HG03575 (cell line): ENCODE results near the gene RCOR3.
"Not testable (repeated sequence)": the region's sequence is repeated elsewhere in the genome, so short reads cannot be mapped to it uniquely, and the experiment has no call there.

Experiments
- ATAC-seq: cut with Tn5 transposase; IDR thresholded peaks from one replicate; pipeline ENCODE4 v1.9.1; 2021; ENCODE audit not compliant: unreplicated experiment, insufficient number of reproducible peaks, low FRiP score; ENCODE audit errors: extremely low read depth

The RCOR3 gene

GRCh38 chr1:211258756-211259637 is at the start of gene RCOR3:
Gene RCOR3 (plus strand): TSS chr1:211259366. CDS start chr1:211259561, 195 bp downstream.
- no peak for ATAC-seq

DNA sequence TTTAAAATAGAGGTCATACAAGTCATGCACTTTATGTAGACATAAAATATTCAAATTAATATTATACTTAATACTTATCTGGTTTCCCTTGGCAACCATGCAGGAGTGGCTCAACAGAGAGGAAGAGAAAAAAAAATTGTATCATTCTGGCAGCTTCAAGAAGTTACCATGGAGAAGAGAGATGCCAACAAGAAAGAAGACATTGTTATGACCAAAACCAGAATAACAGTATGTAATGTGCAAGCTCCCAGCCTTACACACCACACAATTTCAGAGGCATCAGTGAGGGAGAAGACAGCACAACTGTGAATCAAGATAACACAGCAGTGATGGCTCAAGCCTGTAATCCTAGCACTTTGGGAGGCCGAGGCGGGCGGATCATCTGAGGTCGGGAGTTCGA is 49.1 kb upstream of the RCOR3 start:
- ATAC-seq, result no peak

DNA sequence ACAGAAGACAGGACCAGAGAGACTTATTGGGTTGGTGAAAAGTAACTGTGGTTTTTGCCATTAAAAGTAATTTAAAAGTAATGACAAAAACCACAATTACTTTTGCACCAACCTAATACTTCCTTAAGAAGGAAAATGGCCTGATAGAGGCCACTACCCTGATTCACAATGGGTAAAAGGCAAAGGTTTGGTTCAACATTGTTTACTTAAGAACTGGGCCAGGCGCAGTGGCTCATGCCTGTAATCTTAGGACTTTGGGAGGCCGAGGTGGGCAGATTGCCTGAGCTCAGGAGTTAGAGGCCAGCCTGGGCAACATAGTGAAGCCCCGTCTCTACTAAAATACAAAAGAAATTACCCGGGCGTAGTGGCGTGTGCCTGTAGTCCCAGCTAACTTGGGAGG is 48.2 kb upstream of the RCOR3 start:
- no peak for ATAC-seq

GRCh38 chr1:211213702-211214101 is 45.5 kb upstream of the RCOR3 start:
- ATAC-seq, result no peak

- no peak for ATAC-seq
These were observed 43.6 kb upstream of the RCOR3 start for GRCh38 chr1:211215577-211215976.

- no peak for ATAC-seq
These were observed 41.8 kb upstream of the RCOR3 start for GRCh38 chr1:211217392-211217791.

- not testable (repeated sequence) for ATAC-seq
These were observed 36.5 kb upstream of the RCOR3 start for GRCh38 chr1:211222469-211223234.

DNA sequence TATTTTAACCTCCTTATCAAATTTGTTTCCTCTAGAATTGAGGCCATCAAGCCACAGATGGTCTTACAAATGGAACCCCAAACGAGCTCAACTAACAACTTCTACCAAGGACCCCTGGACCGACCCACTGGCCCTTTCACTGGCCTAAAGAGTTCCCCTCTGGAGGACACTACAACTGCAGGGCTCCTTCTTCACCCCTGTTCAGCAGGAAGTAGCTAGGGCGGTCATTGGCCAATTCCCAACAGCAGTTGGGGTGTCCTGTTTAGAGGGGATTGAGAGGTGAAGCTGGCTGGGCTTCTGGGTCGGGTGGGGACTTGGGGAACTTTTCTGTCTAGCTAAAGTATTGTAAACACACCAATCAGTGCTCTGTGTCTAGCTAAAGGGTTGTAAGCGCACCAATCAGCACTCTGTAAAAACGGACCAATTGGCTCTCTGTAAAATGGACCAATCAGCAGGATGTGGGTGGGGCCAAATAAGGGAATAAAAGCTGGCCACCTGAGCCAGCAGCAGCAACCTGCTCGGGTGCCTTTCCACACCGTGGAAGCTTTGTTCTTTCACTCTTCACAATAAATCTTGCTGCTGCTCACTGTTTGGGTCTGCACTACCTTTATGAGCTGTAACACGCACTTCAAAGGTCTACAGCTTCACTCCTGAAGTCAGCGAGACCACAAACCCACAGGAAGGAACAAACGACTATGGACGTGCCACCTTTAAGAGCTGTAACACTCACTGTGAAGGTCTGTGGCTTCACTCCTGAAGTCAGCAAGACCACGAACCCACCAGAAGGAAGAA is 30.4 kb upstream of the RCOR3 start:
- not testable (repeated sequence) for ATAC-seq

DNA sequence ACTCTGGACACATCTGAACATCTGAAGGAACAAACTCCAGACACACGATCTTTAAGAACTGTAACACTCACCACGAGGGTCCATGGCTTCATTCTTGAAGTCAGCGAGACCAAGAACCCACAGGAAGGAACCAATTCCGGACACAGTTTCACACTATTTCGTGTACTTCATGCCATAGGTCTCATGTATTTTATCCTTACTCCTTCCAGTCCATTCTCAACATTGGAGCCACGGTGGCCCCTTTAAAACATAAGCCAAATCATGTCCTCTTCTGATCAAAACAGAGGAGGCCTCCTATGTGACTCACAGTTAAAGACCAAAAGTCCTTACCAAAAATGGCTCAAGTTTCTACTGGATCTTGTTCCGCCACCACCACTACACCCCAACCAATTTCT is 29.8 kb upstream of the RCOR3 start:
- ATAC-seq, result no peak

GRCh38 chr1:211231873-211232272 is 27.3 kb upstream of the RCOR3 start:
- no peak for ATAC-seq

DNA sequence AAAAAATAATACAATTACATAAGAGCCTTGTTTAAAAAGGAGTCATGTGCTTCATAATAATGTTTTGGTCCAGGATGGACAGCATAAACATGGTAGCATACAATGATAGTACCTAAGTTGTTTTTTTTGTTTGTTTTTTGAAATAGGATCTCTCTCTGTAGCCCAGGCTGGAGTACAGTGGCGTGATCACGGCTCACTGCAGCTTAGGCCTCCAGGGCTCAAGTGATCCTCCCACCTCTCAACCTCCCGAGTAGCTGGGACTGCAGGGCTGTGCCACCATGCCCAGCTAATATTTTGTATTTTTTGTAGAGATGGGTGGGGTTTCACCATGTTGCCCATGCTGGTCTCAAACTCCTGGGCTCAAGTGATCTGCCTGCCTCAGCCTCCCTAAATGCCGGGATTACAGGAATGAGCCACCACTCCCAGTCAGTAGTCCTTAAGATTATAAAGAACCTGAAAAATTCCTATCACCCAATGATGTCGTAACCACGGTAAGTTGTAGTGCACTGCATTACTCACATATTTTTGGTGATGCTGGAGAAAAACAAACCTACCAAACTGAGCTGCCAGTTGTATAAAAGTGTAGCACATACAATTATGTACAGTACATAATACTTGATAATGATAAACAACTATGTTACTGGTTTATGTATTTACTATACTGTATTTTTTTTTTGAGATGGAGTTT is 22.4 kb upstream of the RCOR3 start:
- no peak for ATAC-seq

DNA sequence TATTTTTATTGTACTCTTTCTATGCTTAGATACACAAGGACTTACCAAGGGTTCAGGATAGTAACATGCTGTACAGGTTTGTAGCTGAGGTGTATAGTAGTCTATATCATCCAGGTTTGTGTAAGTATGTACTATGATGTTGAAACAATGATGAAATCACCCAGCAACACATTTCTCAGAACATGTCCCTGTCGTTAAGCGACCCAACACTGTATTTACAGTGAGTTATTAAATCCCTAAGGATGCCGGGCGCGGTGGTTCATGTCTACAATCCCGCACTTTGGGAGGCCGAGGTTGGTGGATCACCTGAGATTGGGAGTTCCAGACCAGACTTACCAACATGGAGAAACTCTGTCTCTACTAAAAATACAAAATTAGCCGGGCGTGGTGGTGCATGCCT is 21.6 kb upstream of the RCOR3 start:
- no peak for ATAC-seq

DNA sequence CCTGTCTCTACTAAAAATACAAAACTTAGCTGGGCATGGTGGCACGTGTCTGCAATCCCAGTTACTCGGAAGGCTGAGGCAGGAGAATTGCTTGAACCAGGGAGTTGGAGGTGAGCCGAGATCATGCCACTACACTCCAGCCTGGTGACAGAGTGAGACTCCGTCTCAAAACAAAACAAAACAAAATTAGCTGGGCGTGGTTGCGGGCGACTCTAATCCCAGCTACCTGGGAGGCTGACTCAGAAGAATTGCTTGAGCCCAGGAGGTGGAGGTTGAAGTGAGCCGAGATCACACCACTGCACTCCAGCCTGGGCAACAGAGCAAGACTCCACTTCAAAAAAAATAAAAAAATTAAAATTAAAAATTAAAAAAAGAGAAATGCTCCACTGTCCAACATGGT is 18.6 kb upstream of the RCOR3 start:
- not testable (repeated sequence) for ATAC-seq

- no peak for ATAC-seq
These were observed 18.1 kb upstream of the RCOR3 start for GRCh38 chr1:211241071-211241470.

DNA sequence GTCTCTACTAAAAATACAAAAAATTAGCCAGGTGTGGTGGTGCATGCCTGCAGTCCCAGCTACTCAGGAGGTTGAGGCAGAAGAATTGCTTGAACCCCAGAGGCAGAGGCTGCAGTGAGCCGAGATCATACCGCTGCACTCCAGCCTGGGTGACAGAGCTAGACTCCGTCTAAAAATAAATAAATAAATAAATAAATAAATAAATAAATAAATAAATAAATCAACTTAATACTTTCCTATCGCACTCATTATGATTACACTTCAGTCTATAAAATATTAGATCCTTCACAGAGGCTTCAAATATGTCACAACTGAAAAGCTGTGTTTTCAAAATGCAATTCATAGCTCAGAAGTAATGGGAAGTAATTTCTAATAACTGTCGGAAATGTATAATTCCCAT is 15.5 kb upstream of the RCOR3 start:
- not testable (repeated sequence) for ATAC-seq

DNA sequence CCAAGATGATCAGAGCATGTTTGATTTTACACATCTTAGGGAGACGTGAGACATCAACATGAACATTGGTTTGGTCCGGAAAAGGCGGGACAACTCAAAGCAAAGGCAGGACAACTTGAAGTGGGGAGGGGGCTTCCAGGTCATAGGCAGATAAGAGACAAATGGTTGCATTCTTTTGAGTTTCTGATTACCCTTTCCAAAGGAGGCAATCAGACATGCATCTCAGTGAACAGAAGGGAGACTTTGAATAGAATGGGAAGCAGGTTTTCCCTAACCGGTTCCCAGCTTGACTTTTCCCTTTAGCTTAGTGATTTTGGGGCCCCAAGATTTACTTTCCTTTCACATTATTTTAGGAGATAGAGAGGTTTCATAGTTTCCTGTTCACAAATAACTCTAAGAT is 12.6 kb upstream of the RCOR3 start:
- not testable (repeated sequence) for ATAC-seq

DNA sequence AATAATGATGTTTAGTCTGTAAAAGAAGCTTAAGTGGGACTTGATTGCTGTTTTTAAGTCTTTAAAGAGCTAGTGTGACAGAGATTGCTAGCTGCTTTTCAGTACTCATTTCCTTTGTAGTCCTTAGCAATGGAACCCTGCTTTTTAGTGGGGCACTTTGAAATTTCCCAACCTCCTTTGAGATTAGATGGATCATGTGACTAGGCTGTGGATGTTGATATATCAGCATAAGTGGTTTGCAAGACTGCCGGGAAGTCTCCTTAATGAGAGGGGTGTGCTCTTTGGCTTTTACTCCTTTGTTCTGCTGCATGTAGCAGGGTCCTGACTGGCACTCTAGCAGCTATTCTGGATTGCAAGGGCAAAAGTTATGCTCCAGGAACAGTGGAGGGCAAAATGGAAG is 11.2 kb upstream of the RCOR3 start:
- ATAC-seq, result no peak

DNA sequence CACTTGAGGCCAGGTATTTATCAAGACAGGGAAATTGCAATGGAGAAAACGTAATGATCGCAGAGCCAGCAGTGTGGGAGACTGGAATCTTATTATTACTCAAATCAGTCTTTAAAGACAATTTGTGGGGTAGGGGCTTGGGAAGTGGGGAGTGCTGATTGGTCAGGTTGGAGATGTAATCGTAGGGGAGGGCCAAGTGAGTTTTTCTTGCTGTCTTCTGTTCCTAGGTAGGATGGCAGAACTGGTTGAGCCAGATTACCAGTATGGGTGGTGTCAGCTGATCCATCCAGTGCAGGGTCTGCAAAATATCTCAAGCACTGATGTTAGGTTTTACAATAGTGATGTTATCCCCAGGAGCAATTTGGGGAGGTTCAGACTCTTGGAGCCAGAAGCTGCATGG is 9.6 kb upstream of the RCOR3 start:
- not testable (repeated sequence) for ATAC-seq

GRCh38 chr1:211257826-211258225 is 1.3 kb upstream of the RCOR3 start:
- no peak for ATAC-seq
